Glomerular endothelial cell (primary cell): ENCODE measurements around the gene CYP1B1. TPM values are rescaled to one million over a fixed set of nuclear protein-coding genes. Genes with fewer than 3 reads are reported as not detected.
"Not testable (repeated sequence)": the region's sequence is repeated elsewhere in the genome, so short reads cannot be mapped to it uniquely, and the experiment has no call there.

Experiments
- DNase-seq: peaks from one replicate; pipeline ENCODE4 v3.0.0-alpha.2; 2011; ENCODE audit warnings: low read depth, low spot score; ENCODE audit errors: extremely low read depth
- total RNA-seq: library from RNA; depleted of rRNA; stranded (reverse); fragments of >200 nt; gene quantifications from 2 replicates; pipeline ENCODE4 v1.2.3, GENCODE V29; 2015

Gene CYP1B1
- 6.4 and 11.9 TPM in 2 replicates for total RNA-seq

DNA sequence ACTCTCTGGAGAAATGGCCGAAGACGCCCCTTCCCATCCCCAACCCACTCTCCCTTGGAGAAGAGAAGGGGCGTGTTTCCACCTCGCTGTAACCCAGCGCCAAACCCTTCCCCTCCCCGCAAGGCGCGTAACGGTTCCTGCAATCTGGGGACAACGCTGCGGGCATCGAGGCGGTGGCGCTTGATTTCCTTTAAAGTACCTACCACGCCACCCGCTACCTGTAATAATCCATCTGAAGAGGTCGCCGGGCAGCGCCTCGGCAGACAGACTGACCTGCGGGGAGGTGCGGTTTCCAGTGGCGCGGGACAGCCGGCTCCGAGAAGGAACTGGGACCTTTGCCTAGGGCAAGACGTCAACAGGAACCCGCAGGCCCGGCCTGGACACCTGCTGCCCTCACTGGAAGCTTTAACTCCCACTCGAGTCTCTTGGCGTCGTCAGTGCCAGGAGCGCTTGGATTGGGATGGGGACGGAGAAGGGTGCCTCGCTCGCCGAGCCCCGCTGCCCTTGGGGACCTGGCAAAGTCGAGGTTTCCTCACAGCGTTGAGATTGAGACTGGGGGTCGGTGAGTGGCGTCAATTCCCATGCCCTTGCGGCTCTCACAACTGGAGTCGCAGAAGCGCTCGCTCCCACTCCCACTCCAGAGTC lies at the start of gene CYP1B1:
CYP1B1 (minus strand) TSS at position 645 of the 645 bp plus-strand sequence. CDS start 763 bp downstream, outside the sequence.
- DNase-seq, result no peak

DNA sequence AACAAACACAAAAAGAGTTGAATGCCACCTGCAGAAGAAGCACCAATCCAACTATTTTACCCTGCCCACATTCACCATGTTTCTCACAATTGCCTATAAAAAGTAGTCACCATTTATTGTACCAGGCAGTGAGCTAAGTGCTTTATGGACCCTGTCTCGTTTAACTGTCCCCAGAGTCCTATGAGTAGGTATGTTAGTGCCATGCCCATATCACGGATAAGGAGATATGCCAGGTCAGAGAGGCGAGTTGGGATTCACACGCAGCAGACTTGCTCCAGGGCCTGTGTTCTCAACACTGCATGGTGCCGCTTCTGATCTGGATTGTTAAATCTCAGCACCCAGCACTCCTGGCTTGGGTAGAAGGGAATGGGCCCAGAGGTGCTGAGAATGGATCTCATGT lies 49.1 kb upstream of the CYP1B1 start:
- DNase-seq, result no peak

DNA sequence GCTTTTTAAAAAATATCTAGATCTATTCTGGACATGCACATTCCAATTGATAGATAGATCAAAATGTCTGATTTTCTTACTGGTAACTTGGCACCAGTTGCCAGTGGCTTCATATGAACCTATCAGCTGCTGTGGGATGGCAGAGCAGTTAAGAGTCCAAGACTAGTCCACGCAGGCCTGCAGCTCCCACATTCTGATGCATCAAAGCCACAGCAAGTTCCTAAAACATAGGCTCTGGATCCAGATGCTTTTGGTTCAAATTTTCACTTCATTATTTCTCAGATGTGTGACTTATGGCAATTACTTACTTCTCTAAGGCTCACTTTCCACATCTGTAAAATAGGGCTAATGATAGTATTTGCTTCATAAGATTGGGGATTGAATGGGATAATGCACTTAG lies 48.0 kb upstream of the CYP1B1 start:
- no peak for DNase-seq

DNA sequence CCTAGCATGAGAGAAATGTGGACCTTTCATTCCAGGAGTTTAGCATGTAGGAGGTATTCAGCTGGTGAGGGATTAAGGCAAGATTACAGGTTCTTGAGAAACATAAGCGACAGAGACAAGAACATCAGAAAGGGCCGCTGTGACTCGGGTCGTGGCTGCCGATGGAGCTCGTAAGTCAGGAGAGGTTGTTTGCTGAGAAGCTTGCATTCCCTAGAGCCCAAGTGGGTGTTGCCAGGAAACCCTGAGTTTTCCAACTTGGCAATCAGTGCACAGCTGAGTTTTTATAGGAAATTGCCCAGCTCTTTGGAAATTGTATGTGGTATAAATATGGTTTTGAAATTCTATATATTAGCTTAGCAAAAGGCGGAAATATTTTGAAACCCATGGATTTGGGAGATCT lies 46.4 kb upstream of the CYP1B1 start:
- no peak for DNase-seq

DNA sequence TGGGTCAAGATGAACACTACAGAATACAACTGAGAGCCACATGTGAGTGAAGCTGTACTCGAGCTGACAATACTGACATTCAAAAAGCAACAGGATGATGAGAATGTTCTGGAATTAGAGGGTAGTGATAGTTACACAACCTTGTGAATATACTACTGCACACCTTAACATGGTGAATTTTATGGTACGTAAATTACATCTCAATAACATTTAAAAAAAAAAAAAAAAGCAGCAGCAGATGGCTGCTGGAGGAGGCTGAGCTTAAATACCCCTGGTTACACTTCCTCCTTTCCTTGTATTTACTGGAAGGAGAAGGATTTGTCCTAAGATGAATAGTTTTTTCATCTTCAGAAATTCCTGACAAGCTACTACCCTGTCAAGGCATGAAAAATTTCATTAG lies 45.5 kb upstream of the CYP1B1 start:
- DNase-seq, result no peak

DNA sequence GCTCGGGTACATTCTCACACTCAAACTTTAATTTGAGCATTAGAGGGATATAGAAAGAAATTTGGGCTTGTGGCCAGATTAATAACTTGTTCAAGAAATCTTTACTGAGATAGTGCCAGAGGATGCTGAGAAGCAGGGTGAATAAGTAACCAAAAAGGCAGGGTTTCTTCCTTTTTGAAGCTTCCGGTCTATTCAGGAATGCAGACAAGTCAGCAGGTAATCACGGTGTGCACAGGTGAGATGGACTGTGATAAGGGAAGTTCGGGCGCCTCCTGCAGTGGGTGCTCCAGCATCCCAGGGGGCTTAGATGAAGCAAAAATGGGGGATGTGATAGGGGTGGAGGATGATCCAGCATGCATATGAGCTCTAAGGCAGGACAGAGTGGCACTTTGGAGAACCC lies 44.9 kb upstream of the CYP1B1 start:
- no peak for DNase-seq

DNA sequence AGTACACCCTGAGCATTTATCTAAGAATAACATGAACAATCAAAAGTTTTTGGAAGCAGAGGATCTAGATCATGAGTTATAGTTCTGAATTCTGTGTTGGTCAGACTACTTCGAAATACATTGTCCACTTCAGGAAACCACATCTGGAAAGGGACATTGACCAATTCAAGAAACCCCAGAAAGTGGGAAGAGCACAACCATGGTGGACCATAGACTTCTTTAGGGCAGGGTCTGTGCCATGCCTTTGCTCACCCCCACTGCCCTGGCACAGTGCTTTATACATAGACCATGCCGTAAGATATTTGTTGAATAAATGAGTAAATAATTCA lies 44.3 kb upstream of the CYP1B1 start:
- no peak for DNase-seq

DNA sequence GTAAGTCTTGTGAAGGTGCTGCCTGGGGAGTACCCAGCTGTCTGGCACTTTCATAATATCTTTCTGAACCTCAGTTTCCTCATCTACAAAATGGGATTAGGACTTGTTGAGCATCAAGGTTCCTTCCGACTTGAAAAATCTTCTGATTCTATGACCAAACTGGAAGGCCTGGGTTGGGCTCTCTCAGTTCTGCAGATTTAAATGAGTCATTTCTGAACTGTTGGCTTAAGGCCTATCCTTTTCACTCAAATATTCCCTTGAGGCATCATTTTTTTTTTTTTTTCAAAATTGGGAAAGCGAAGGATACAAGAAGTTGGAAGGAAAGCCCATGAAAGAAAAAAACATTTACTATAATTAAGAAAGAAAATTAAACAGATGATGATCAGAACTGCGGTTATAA lies 40.8 kb upstream of the CYP1B1 start:
- DNase-seq, result no peak

DNA sequence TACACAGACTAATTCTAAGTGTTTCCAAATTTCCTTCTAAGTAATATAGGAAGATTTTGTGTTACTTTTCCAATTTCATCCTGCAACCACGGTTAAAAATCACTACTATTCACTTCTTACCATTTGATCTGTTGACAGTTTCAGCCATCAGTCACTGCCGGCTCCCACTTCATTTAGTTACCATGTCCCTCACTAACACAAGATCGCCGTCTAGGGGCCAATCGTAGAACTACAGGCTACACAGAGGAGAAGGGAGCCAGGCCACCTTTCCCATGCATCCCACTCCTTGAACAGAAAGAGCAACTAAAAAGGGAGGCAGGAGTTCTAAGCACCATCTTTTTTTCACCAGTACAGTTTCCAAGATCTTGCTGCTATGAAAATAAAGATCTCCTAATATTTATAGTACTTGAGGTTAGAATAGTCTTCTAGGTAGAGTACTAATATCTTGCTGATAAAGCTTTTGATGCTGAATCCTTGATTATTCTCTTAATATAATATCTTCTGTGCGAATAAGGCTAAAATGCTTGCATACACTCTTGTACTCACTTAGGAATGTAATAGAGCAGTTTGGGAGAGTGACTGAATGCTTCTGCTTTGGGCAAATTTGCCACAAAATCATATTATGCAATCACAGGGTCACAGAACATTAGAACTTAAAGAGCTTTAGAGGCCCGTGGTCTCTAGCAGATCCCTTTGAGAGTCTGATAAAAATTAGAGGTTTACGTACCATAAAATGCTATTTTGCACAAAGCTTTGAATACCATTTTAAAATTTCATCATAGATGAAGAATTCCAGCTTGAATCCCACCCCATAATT lies 39.5 kb upstream of the CYP1B1 start:
- no peak for DNase-seq

DNA sequence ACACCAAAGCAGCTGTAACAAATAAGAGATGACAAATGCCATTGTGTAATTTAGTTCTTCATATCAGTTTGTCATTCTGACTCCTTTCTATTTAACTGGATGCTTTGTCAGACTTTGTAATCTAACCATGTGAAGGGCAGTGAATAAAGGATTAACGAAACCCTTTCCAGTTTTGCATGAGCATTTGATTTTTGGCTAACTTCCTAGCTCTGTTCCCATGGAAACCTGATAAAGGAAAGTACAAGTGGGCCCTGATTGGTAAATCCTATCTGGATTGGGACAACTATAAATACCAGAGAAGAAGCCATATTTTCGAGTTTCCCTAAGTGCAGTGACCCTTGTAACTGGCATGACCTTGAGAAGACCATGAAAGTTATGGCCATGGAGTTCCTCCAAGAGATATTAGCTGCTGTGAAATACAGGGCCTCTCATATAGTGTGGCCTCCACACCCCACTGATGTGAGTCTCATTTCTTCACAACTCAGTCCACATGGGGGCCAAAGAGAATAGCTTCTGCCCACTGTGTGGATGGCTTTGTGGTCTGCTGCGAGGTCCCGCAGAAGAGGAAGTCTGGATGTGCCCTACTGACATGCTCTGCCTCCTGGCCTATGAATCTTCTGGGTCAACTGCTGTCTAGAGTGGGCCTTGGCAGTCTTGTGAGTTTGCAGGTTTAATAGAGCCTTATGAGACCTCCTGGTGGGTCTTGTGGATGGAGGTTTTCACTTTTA lies 38.2 kb upstream of the CYP1B1 start:
- DNase-seq, result no peak

DNA sequence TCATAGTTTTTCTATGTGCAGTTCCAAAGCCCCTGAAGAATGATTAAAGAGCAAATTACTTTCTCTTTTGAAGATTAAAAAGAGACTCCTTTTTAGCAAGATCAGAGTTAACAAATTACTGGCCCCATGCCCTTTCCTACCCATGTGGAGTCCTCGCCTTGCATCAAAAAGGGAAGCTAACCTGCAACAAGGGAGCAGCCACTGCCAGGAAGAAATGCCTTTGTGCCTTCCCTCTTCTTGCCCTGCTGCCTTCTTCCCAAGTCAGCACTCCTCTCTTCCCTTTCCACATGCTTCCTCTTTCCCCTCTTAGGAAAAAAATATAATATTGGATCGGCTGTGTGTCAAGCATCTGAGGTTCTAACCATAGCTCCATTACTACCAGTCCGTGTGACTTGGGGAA lies 37.1 kb upstream of the CYP1B1 start:
- DNase-seq, result no peak

DNA sequence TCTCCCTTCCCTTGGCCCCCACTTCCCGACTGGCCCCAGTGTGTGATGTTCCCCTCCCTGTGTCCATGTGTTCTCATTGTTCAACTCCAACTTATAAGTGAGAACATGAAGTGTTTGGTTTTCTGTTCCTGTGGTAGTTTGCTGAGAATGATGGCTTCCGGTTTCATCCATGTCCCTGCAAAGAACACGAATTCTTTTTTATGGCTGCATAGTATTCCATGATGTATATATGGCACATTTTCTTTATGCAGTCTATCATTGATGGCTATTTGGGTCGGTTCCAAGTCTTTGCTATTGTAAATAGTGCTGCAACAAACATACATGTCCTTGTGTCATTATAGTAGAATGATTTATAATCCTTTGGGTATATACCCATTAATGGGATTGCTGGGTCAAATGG lies 35.4 kb upstream of the CYP1B1 start:
- not testable (repeated sequence) for DNase-seq

DNA sequence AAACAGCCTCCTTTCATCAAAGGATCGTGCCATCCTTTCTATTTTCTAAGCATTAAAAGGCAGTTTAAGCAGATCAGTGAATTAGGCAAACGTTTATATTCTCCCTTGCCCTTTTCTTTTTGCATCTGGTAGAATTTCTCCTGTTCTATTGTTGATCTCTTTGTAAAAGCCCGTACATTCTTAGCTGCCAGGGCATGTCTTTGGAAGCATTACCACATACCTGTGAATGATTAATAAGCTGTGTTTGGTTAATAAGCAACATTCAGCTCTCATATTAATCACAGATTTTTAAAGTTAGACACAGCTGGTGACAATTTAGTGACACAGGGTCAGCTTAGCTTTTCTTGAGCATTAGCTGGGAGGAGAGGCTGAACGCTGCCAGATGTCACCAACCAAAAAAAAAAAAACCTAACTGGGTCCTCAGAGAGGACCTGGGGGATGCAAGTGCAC lies 33.8 kb upstream of the CYP1B1 start:
- no peak for DNase-seq

DNA sequence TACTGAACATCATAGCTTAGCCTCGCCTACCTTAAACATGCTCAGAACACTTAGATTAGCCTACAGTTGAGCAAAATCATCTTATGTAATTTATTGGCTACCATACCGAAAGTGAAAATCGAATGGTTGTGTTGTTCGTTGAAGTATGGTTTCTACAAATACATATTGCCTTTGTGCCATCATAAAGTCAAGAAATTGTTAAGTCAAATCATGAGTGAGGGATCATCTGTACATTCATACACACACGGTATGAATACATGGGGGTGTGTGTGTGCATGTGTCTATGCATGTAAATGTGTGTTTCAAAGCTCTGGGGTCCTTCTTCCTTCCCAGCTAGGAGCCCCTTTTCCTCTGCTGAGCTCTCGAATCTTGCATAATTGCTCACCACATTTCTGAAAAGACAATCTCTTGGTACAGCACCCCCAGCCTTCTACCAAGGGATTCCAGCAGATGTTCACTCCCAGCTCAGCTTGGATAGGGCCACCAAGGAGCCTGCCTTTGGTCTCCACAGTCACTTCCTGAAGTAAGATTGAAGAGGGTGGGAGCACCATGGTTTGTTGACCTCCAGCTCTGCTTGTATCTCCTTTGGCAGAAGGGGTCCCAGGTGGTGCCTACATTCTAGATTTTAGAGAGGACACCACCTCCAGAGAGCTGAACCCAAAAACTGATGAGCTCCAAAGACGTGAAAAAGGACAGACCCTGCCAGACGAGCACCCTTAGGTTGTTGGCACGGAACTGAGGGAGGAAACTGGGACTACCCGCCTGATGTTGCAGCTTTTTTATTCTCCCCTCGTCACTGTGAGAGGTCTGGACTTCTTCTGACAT lies 33.2 kb upstream of the CYP1B1 start:
- DNase-seq, result no peak

DNA sequence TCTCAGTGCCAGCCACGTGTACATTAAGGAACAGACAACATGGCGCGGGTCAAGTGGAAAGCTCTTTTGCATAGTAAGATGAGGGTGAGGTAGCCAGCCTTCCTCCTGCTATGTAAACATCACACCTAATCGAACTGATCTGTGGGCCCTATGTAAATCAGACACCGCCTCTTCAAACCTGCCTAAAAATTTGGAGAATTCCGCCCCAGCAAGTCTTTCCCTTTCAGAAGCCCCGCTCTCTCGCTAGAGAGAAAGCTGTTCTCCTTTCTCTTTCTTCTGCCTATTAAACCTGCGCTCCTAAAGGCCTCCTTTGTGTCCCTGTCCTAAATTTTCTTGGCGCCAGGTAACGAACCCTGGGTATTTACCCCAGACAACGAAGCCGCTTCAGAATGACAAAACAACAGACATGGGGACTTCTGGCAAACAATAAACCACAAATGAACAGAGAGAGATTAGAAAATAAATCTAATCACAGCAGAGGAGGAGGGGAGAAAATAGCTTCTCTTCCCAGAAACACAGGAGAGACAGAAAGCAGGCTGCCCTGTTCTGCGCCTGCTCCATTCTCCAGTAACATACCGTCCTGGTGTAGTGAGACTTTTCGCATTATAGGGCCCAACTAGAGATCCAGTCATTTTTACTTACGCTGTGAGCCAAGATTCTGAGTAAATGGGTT lies 31.9 kb upstream of the CYP1B1 start:
- DNase-seq, result no peak

DNA sequence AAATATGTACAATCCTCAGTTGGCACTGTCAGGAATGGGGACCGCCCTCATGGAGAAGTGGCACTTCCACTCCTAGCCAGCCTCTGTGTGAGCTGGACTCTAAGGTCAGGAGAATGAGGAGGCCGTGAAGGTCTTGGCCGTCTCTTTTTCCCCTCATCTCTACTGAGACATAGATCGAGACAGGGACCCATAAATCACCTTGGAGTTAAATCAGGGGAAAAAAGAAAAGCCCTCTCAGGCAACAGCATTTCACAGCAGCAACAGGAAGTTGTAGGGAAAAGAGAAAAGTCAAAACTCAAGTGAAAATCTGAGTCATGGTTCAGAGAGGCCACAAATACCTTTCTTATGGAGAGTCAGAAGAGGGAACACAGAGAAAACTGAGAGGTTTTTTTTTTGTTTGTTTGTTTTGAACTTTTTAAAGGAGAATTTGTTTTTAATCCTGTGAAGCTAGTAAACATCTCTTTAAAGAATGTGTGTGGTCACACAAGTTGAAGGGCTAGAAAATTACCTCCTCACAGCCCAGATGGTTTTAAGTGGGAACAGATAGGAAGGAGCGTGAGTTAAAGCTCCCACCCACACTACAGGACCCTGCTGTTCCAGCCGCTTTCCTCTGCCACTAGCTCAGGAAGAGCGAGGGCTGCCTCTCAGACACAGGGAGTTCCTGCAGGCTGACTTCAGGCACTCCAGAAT lies 30.6 kb upstream of the CYP1B1 start:
- DNase-seq, result no peak

DNA sequence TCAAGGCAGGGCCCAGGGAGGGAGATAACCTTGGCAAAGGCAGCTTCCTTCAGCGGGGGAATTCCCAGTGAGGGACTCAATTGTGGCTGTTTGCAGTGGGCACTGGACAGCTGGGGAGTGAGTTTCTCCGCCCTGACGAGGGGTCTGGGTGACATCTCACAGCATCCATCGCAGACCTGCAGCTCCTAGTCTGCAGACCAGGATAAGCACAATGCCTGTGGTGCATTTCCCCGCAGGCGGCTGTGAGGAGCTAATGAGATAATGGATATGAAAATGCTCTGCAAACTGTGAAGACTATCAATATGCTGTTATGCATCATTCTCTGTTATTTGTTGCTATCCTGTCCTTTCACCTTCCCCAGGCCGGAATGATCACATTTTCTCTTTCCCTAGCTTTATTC lies 30.0 kb upstream of the CYP1B1 start:
- DNase-seq, result no peak

DNA sequence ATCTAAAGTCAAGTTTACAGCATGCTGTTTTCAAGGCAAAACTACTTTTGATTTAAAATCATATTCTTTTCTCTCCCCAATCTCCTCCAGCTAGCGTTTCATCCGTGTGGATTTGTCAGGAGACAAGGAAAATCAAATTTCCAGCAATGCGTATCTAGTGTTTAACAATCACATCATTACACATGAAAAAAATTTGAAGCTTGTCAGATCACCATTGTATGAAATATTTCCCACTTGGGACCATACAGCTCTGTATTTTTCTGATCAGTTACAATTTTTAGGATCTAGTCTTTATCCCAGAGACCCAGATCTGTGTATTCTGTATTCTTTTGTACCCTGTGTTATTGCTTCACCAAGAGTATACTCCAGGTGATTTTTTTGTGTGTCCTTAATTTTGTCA lies 28.6 kb upstream of the CYP1B1 start:
- DNase-seq, result no peak

DNA sequence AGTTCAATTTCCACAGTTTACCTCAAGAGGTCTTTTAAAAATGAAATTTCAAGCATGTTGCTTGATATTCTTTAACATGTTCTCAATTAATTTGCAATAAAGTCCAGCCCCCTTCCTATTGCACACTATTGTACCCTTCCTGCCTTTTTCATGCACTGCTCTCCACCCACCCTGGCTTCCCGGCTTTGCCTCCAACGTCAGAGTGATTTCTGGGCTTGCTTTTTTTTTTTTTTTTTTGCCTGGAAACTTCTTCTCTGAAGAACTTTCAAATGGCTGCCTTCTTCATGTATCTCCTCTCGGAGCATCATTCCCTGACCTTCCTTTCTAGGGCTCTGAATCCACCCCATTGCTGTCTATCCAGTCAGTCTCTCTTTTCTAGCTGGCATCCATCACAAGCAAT lies 24.4 kb upstream of the CYP1B1 start:
- DNase-seq, result no peak
